ENCODE measurements around the gene SREBF1.

SREBF1 gene

GRCh38 chr17:17798010-17798556 is 38.7 kb downstream of the SREBF1 start:
- DNase-seq (ENCODE audit: extremely low read depth in 1 of 2, low read depth in 1 of 2), result no peak

GRCh38 chr17:17797119-17797809 is 39.5 kb downstream of the SREBF1 start:
- DNase-seq (ENCODE audit: extremely low read depth in 1 of 2, low read depth in 1 of 2), result no peak

- no peak for DNase-seq (ENCODE audit: extremely low read depth in 1 of 2, low read depth in 1 of 2)
Observed at GRCh38 chr17:17796787-17797061, 40.1 kb downstream of the SREBF1 start.

GRCh38 chr17:17795946-17796786 is 40.6 kb downstream of the SREBF1 start:
- no peak for DNase-seq (ENCODE audit: extremely low read depth in 1 of 2, low read depth in 1 of 2)

- DNase-seq (ENCODE audit: extremely low read depth in 1 of 2, low read depth in 1 of 2), result no peak
Observed at GRCh38 chr17:17795296-17795695, 41.5 kb downstream of the SREBF1 start.

- no peak for DNase-seq (ENCODE audit: extremely low read depth in 1 of 2, low read depth in 1 of 2)
Observed at GRCh38 chr17:17794382-17794781, 42.4 kb downstream of the SREBF1 start.

GRCh38 chr17:17793378-17794214 is 43.2 kb downstream of the SREBF1 start:
- DNase-seq (ENCODE audit: extremely low read depth in 1 of 2, low read depth in 1 of 2), result no peak

- DNase-seq (ENCODE audit: extremely low read depth in 1 of 2, low read depth in 1 of 2), result peak in 1 of 2 donors; percentile 27
Observed at GRCh38 chr17:17792551-17793377, 44.0 kb downstream of the SREBF1 start.

GRCh38 chr17:17792037-17792550 is 44.7 kb downstream of the SREBF1 start:
- DNase-seq (ENCODE audit: extremely low read depth in 1 of 2, low read depth in 1 of 2), result no peak

GRCh38 chr17:17790637-17791464 is 45.9 kb downstream of the SREBF1 start:
- DNase-seq (ENCODE audit: extremely low read depth in 1 of 2, low read depth in 1 of 2), result no peak

- DNase-seq (ENCODE audit: extremely low read depth in 1 of 2, low read depth in 1 of 2), result no peak
Observed at GRCh38 chr17:17789828-17790636, 46.8 kb downstream of the SREBF1 start.

GRCh38 chr17:17789410-17789809 is 47.4 kb downstream of the SREBF1 start:
- no peak for DNase-seq (ENCODE audit: extremely low read depth in 1 of 2, low read depth in 1 of 2)

GRCh38 chr17:17788967-17789366 is 47.8 kb downstream of the SREBF1 start:
- DNase-seq (ENCODE audit: extremely low read depth in 1 of 2, low read depth in 1 of 2), result no peak

- DNase-seq (ENCODE audit: extremely low read depth in 1 of 2, low read depth in 1 of 2), result no peak
Observed at GRCh38 chr17:17787568-17787967, 49.2 kb downstream of the SREBF1 start.

GRCh38 chr17:17786998-17787397 is 49.8 kb downstream of the SREBF1 start:
- DNase-seq (ENCODE audit: extremely low read depth in 1 of 2, low read depth in 1 of 2), result no peak

- DNase-seq (ENCODE audit: extremely low read depth in 1 of 2, low read depth in 1 of 2), result no peak
Observed at GRCh38 chr17:17785407-17785806, 51.4 kb downstream of the SREBF1 start.

- DNase-seq (ENCODE audit: extremely low read depth in 1 of 2, low read depth in 1 of 2), result no peak
Observed at GRCh38 chr17:17784657-17785267, 52.0 kb downstream of the SREBF1 start.

Measured in activated CD8-positive, alpha-beta memory T cell treated with anti-CD3 and anti-CD28 coated beads for 1 hour (primary cell).